HCT116 (cell line): ENCODE results near the gene ZBTB1. TPM values are rescaled to one million over a fixed set of nuclear protein-coding genes. Genes with fewer than 3 reads are reported as not detected.

Experiments
- ATAC-seq: fragments of 200-7000 bp; cut with Tn5 transposase; 2 replicates; pipeline ENCODE4 v1.9.1; 2020; ENCODE audit warnings: mild to moderate bottlenecking, moderate library complexity
- BruUV-seq: library from RNA; stranded (reverse); fragments of 400-500 nt; replicated peaks from 2 replicates; lab custom pipeline; 2021; lab: Mats Ljungman, UMichigan
- CTCF ChIA-PET: fragments of 300-600 bp; sonication (Branson Sonifier 250); formaldehyde crosslinking; loops from one replicate; lab custom pipeline; 2021; ENCODE audit warnings: antibody characterized with exemption; lab: Charles Lee
- POLR2A ChIA-PET: fragments of 300-600, 350-600 bp; sonication (Branson Sonifier 250); formaldehyde crosslinking; loops from one replicate; lab custom pipeline; 2021; ENCODE audit warnings: antibody characterized with exemption; lab: Charles Lee
- RAD21 ChIA-PET, 2 experiments: fragments of 300-600 bp; sonication (Branson Sonifier 250); formaldehyde crosslinking; loops; one replicate each; lab custom pipeline; 2023; ENCODE audit warnings: low total read pairs in 2 of 2; ENCODE audit not compliant: uncharacterized antibody in 2 of 2, unreplicated experiment in 2 of 2, low non-redundant PET in 1 of 2; lab: Charles Lee
- DNase-seq: peaks from one replicate; pipeline ENCODE4 v3.0.0-alpha.2; 2010; ENCODE audit warnings: low read depth, low spot score
- H2AFZ ChIP-seq: fragments of 200-600 bp; shearing (Covaris generic), sonication (generic); 2 replicates; pipeline ENCODE4 v1.6.1; 2017; ENCODE audit warnings: low read depth, mixed run types, mixed read lengths, antibody characterized with exemption, low read length; ENCODE audit not compliant: poor library complexity, severe bottlenecking
- H3K27ac ChIP-seq: 2 replicates; pipeline ENCODE4 v1.5.1; 2012; ENCODE audit warnings: low read depth, low read length
- H3K27me3 ChIP-seq: fragments of 200-600 bp; sonication (generic); 2 replicates; pipeline ENCODE4 v1.6.1; 2016; ENCODE audit warnings: mixed run types, low read length, mixed read lengths; ENCODE audit not compliant: insufficient read depth
- H3K36me3 ChIP-seq, 2 experiments: fragments of 200-500 bp in 1 of 2; fragments of 200-600 bp in 1 of 2; sonication (Bioruptor generic) in 1 of 2; sonication (generic) in 1 of 2; 2 replicates each; pipeline versions ENCODE4 v1.5.1 to v1.6.1; 2014 to 2016; ENCODE audit warnings: low read length in 2 of 2, inconsistent platforms in 1 of 2, mixed read lengths in 1 of 2, mixed run types in 1 of 2; ENCODE audit not compliant: insufficient read depth in 2 of 2, control insufficient read depth in 1 of 2
- H3K4me1 ChIP-seq, 2 experiments: fragments of 200-600 bp in 1 of 2; sonication (generic) in 1 of 2; 2 replicates each; pipeline versions ENCODE4 v1.5.1 to v1.6.1; 2012 to 2017; ENCODE audit warnings: low read length in 2 of 2, inconsistent platforms in 1 of 2, mild to moderate bottlenecking in 1 of 2, mixed read lengths in 1 of 2, mixed run types in 1 of 2, moderate library complexity in 1 of 2; ENCODE audit not compliant: insufficient read depth in 2 of 2, control insufficient read depth in 1 of 2
- H3K4me2 ChIP-seq: fragments of 200-600 bp; sonication (generic); 2 replicates; pipeline ENCODE4 v1.6.1; 2017; ENCODE audit warnings: mixed run types, low read length, mixed read lengths
- H3K4me3 ChIP-seq, 2 experiments: fragments of 200-600 bp in 1 of 2; sonication (generic) in 1 of 2; replicated peaks in 1 of 2; 2 replicates each; pipeline ENCODE4 v1.5.1; 2011 to 2016; ENCODE audit warnings: low read length in 2 of 2, control low read depth in 1 of 2, low read depth in 1 of 2, mild to moderate bottlenecking in 1 of 2, mixed read lengths in 1 of 2, mixed run types in 1 of 2
- H3K79me2 ChIP-seq: fragments of 200-600 bp; sonication (generic); 2 replicates; pipeline ENCODE4 v1.6.1; 2017; ENCODE audit warnings: mild to moderate bottlenecking, mixed run types, low read length, moderate library complexity, mixed read lengths; ENCODE audit not compliant: insufficient read depth
- H3K9ac ChIP-seq: fragments of 200-600 bp; sonication (generic); 2 replicates; pipeline ENCODE4 v1.6.1; 2016; ENCODE audit warnings: low read length, mixed read lengths
- H3K9me2 ChIP-seq: fragments of 200-600 bp; sonication (generic), shearing (Covaris generic); 2 replicates; pipeline ENCODE4 v1.6.1; 2017; ENCODE audit warnings: mixed run types, mild to moderate bottlenecking, moderate library complexity; ENCODE audit not compliant: insufficient read depth
- H3K9me3 ChIP-seq, 2 experiments: fragments of 200-500 bp in 1 of 2; fragments of 200-600 bp in 1 of 2; sonication (Bioruptor generic) in 1 of 2; sonication (generic) in 1 of 2; 2 replicates each; pipeline ENCODE4 v1.6.1; 2014 to 2017; ENCODE audit warnings: low read length in 2 of 2, mixed read lengths in 2 of 2, inconsistent platforms in 1 of 2, low read depth in 1 of 2, mild to moderate bottlenecking in 1 of 2, mixed run types in 1 of 2, moderate library complexity in 1 of 2; ENCODE audit not compliant: control insufficient read depth in 1 of 2, insufficient read depth in 1 of 2
- H4K20me1 ChIP-seq: fragments of 200-600 bp; sonication (generic), shearing (Covaris generic); 2 replicates; pipeline ENCODE4 v1.6.1; 2017; ENCODE audit warnings: mixed run types, mild to moderate bottlenecking, moderate library complexity; ENCODE audit not compliant: insufficient read depth
- CEBPB ChIP-seq: IDR thresholded peaks from 2 replicates; pipeline ENCODE4 v1.6.1; 2012; ENCODE audit warnings: low read depth
- EGR1 ChIP-seq: IDR thresholded peaks from 2 replicates; pipeline ENCODE4 v1.6.1; 2012; ENCODE audit warnings: low read depth
- ELF1 ChIP-seq: IDR thresholded peaks from 2 replicates; pipeline ENCODE4 v1.6.1; 2012; ENCODE audit warnings: low read depth, borderline replicate concordance
- EZH2 ChIP-seq: fragments of 200-600 bp; sonication (generic); IDR thresholded peaks from 2 replicates; pipeline ENCODE4 v1.6.1; 2017; ENCODE audit warnings: antibody characterized with exemption, mixed run types
- EZH2phosphoT487 ChIP-seq: fragments of 200-600 bp; IDR thresholded peaks from 2 replicates; pipeline ENCODE4 v1.6.1; 2018; ENCODE audit warnings: antibody characterized with exemption, borderline replicate concordance
- FOSL1 ChIP-seq: IDR thresholded peaks from 2 replicates; pipeline ENCODE4 v1.6.1; 2012; ENCODE audit warnings: low read depth
- JUND ChIP-seq: IDR thresholded peaks from 2 replicates; pipeline ENCODE4 v1.6.1; 2012
- POLR2A ChIP-seq: IDR thresholded peaks from 2 replicates; pipeline ENCODE4 v1.7.0; 2011; ENCODE audit warnings: borderline replicate concordance; ENCODE audit not compliant: insufficient read depth, insufficient read length; ENCODE audit errors: extremely low read depth
- SIN3A ChIP-seq: IDR thresholded peaks from 2 replicates; pipeline ENCODE4 v1.6.1; 2012; ENCODE audit warnings: low read depth
- SP1 ChIP-seq: IDR thresholded peaks from 2 replicates; pipeline ENCODE4 v1.6.1; 2012; ENCODE audit warnings: low read depth
- TCF7L2 ChIP-seq: IDR thresholded peaks from 2 replicates; pipeline ENCODE4 v1.7.0; 2011; ENCODE audit warnings: borderline replicate concordance, inconsistent platforms; ENCODE audit not compliant: insufficient read depth, insufficient read length; ENCODE audit errors: extremely low read depth
- YY1 ChIP-seq: IDR thresholded peaks from 2 replicates; pipeline ENCODE4 v1.6.1; 2011; ENCODE audit warnings: low read length, low read depth, moderate library complexity, mild to moderate bottlenecking; ENCODE audit not compliant: insufficient replicate concordance; ENCODE audit errors: extremely low read depth
- ZFX ChIP-seq: fragments of 450-650 bp; IDR thresholded peaks from 2 replicates; pipeline ENCODE4 v1.6.1; 2017
- ZNF274 ChIP-seq: fragments of 200-500 bp; sonication (Bioruptor generic); IDR thresholded peaks from 2 replicates; pipeline ENCODE4 v1.6.1; 2014; ENCODE audit warnings: mild to moderate bottlenecking, low read depth, low read length, inconsistent platforms
- intact Hi-C: fragments of 100-400 bp; cut with micrococcal nuclease; formaldehyde crosslinking; loops from 2 replicates; pipeline ENCODE4 v1.10.0; 2022
- total RNA-seq: library from RNA; stranded (reverse); gene quantifications from one replicate; pipeline ENCODE4 v1.2.1, GENCODE V29; 2021; ENCODE audit not compliant: unreplicated experiment
- TF ChIP-seq, protein P1 (sequence below): IDR thresholded peaks from 2 replicates; pipeline ENCODE4 v1.6.1; 2012
- TF ChIP-seq, protein P2 (sequence below): IDR thresholded peaks from 2 replicates; pipeline ENCODE4 v1.6.1; 2012; ENCODE audit warnings: low read depth

ZBTB1 gene
- total RNA-seq, 1 experiment from 2014 or later: 20.6 TPM

DNA sequence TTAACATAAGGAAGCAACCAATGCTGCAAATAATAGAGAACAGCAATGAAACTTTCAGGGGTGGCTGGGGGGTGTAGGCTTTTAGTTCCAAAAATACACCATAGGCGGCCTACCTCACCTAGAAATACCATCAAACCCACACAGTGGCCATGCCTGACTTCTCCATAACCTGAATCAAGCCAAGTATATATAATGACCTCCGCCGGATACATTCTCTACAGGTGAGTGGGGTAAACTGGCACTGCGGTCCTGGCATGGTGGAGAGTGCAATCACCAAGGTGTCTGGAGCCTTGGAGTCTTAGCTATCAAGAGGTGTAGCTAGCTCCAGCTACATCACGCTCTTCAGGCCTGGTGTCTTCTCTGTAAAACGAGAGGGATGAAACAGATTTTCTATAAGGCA, 2.1 kb upstream of the ZBTB1 start:
- POLR2A ChIA-PET: no interaction called here
- CTCF ChIA-PET: interaction anchor here (3.2 kb wide), 1 partner anchor 9 kb away, joined by 9 read pairs; no protein-coding TSS in a partner anchor
- RAD21 ChIA-PET: no interaction called here
- peak overlapping the region; percentile 89 for H3K4me2 ChIP-seq
- TF ChIP-seq ELF1 (no peak), CEBPB (no peak), YY1 (no peak), EZH2 (no peak), JUND (no peak), ZFX (no peak), FOSL1 (no peak), SIN3A (no peak), TCF7L2 (no peak), EGR1 (no peak), SP1 (no peak), POLR2A (no peak), EZH2phosphoT487 (no peak), ZNF274 (no peak)
- TF ChIP-seq, protein P1, sequence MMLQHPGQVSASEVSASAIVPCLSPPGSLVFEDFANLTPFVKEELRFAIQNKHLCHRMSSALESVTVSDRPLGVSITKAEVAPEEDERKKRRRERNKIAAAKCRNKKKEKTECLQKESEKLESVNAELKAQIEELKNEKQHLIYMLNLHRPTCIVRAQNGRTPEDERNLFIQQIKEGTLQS: no peak
- TF ChIP-seq, protein P2, sequence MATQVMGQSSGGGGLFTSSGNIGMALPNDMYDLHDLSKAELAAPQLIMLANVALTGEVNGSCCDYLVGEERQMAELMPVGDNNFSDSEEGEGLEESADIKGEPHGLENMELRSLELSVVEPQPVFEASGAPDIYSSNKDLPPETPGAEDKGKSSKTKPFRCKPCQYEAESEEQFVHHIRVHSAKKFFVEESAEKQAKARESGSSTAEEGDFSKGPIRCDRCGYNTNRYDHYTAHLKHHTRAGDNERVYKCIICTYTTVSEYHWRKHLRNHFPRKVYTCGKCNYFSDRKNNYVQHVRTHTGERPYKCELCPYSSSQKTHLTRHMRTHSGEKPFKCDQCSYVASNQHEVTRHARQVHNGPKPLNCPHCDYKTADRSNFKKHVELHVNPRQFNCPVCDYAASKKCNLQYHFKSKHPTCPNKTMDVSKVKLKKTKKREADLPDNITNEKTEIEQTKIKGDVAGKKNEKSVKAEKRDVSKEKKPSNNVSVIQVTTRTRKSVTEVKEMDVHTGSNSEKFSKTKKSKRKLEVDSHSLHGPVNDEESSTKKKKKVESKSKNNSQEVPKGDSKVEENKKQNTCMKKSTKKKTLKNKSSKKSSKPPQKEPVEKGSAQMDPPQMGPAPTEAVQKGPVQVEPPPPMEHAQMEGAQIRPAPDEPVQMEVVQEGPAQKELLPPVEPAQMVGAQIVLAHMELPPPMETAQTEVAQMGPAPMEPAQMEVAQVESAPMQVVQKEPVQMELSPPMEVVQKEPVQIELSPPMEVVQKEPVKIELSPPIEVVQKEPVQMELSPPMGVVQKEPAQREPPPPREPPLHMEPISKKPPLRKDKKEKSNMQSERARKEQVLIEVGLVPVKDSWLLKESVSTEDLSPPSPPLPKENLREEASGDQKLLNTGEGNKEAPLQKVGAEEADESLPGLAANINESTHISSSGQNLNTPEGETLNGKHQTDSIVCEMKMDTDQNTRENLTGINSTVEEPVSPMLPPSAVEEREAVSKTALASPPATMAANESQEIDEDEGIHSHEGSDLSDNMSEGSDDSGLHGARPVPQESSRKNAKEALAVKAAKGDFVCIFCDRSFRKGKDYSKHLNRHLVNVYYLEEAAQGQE: no peak
- TF ChIP-seq, all 23 proteins: peak for 0
- intact Hi-C loops: no loop called here
- H3K27me3 ChIP-seq: no peaks in the 10 kb centered on the region
- no TSS peak for BruUV-seq
- ATAC-seq (no peak), DNase-seq (no peak)
- no peaks in the 10 kb centered on the region for H3K9me2 ChIP-seq
- peaks cover 0 to 5% of the 10 kb centered on the region in 2 experiments; a peak in 1 of 4 replicates for H3K36me3 ChIP-seq
- H3K4me3 ChIP-seq: peak overlapping the region; percentile 74 to 97
- peaks cover 30 to 49% of the 10 kb centered on the region in 2 experiments for H3K4me1 ChIP-seq
- peak overlapping the region; percentile 95 for H3K27ac ChIP-seq
- H3K9ac ChIP-seq: peak overlapping the region; percentile 85
- no peaks in the 10 kb centered on the region for H3K9me3 ChIP-seq
- H2AFZ ChIP-seq: no peak overlapping the region
- H4K20me1 ChIP-seq: no peaks in the 10 kb centered on the region
- H3K79me2 ChIP-seq: peaks cover 76% of the 10 kb centered on the region
